Activated CD4-positive, CD25-positive, alpha-beta regulatory T cell (primary cell): Measurements from ENCODE around the gene CD53.
A peak's percentile ranks its signal among the peaks of the same experiment; 100 is the strongest.
"Not testable (repeated sequence)": the region's sequence is repeated elsewhere in the genome, so short reads cannot be mapped to it uniquely, and the experiment has no call there.

ENCODE experiments used
- DNase-seq, 4 experiments: peaks; one replicate each; lab custom pipeline; 2025; lab: John Stamatoyannopoulos, UW

CD53 gene

GRCh38 chr1:110872745-110873720 is at the start of gene CD53:
CD53 (plus strand) TSS chr1:110873148; CDS start chr1:110891409, 18,261 bp downstream.
- DNase-seq, result peak in 2 of 4 experiments; percentile 12 to 21

- DNase-seq, result no peak
Measured at GRCh38 chr1:110824192-110824591, 48.8 kb upstream of the CD53 start.

DNA sequence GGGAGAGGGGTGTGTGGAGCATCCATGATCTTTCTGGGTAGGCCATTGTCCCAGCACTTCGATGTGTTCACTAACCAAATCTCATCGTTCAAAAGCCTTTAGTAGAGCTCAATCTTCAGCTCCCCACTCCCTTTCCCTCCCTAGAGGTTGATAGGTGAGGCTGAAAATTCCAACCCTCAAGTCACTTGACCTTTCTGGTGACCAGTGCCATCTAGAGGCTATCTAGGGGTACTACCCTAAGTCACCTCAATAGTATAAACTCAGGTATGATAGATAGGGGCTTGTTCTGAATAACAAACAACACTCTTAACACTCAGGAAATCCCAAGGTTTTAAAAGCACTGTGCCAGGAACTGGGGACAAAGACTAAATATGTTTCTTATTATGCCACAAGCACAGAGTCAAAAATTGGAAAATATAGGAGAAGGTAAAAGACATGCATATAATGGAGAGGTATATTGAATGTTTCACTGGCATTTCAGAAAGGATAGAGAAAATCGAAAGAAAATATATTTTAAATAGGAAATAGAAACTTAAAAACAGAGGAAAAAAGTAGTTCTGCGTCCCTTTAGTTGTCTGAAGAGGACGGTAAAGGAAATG is 42.9 kb upstream of the CD53 start:
- DNase-seq, result peak in 1 of 4 experiments; percentile 1

GRCh38 chr1:110833779-110834178 is 39.2 kb upstream of the CD53 start:
- not testable (repeated sequence) for DNase-seq

- no peak for DNase-seq
Measured at GRCh38 chr1:110846861-110847260, 26.1 kb upstream of the CD53 start.

DNA sequence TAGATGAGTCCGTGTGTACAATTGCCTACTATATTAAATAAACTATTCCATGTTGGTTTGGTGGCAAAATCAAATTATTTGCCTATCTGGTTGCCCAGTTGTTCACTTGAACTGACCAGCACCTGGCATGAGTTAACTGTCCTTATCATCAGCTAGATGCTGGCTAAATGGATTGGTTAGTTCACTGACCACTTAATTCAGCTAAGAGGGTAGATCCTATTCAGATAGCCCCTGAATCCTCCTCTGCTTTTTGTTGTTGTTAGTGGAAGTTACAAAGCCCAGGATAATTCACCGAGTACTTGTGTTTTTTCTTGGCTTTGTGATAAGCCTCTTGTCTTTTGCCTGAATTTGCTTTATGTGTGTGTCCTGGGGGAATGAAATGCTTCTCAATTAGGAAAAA is 22.8 kb upstream of the CD53 start:
- no peak for DNase-seq

DNA sequence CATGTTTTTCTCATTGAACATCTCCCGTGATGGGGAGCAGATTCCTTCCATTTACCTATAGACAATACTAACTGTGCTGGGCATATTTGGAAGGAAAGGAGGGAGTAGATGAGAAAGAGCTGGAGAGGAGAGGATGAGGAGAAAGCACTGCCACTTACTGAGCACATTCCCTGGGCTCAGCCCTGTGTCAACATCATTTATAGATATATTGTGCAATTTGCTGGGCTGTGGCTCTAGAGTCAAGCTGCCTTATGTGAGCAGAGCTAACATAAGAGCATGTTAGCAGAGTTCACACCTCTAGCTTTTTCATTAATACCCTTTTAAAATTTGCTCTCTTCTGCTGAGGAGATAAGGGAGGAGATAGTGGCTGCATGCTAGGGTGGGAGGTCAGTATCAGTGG is 22.3 kb upstream of the CD53 start:
- no peak for DNase-seq

- no peak for DNase-seq
Measured at GRCh38 chr1:110853135-110853534, 19.8 kb upstream of the CD53 start.

DNA sequence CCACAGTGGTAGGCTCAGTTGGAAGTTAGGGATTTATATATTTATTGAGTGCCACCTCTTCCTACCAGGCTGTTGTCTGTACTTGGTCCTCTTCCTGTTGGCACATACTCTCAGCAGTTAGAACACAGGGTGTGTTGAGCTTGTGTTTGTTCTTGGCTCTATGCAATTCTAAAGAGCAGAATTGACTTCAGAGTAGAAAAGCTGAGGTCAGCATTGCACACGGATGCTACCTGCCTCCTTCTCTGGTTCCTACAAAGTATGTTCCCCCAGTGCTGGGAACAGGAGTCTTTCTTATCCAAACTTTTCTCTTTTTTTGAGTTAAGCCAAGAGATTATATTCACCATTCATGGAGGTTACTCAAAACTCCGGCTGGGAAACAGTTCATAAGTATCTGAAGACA is 16.5 kb upstream of the CD53 start:
- DNase-seq, result no peak

GRCh38 chr1:110857964-110858948 is 14.7 kb upstream of the CD53 start:
- no peak for DNase-seq

GRCh38 chr1:110859062-110859461 is 13.9 kb upstream of the CD53 start:
- DNase-seq, result no peak

DNA sequence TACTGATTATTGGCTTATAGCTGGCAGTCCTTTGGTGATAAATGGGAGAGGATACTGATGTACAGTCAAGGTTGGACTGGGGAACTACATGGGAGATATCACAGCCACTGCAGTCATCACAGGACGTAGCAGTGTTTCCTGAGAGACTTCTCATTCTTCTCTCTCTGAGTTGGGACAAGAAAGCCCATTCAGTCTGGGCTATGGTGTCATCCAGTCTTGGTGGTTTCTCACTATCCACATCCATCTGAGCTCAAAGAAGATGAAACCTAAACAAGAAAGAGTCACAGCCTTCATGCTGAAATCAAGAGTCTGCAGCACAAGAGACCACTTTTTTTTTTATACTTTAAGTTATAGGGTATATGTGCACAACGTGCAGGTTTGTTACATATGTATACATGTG is 12.8 kb upstream of the CD53 start:
- no peak for DNase-seq

DNA sequence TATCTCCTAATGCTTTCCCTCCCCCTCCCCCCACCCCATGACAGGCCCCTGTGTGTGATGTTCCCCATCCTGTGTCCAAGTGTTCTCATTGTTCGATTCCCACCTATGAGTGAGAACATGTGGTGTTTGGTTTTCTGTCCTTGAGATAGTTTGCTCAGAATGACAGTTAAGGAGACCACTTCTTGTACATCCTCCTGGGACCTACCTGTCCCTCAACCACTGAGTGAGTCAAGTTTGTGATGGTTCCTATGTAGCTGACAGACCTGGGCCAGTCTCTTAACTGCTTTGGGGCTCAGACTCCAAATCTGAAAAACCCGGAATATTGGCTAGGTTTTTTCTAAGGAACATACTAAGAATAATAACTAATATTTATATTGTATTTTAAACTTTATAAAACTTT is 12.3 kb upstream of the CD53 start:
- not testable (repeated sequence) for DNase-seq

GRCh38 chr1:110861942-110862341 is 11.0 kb upstream of the CD53 start:
- not testable (repeated sequence) for DNase-seq

- DNase-seq, result no peak
Measured at GRCh38 chr1:110864287-110864686, 8.7 kb upstream of the CD53 start.

DNA sequence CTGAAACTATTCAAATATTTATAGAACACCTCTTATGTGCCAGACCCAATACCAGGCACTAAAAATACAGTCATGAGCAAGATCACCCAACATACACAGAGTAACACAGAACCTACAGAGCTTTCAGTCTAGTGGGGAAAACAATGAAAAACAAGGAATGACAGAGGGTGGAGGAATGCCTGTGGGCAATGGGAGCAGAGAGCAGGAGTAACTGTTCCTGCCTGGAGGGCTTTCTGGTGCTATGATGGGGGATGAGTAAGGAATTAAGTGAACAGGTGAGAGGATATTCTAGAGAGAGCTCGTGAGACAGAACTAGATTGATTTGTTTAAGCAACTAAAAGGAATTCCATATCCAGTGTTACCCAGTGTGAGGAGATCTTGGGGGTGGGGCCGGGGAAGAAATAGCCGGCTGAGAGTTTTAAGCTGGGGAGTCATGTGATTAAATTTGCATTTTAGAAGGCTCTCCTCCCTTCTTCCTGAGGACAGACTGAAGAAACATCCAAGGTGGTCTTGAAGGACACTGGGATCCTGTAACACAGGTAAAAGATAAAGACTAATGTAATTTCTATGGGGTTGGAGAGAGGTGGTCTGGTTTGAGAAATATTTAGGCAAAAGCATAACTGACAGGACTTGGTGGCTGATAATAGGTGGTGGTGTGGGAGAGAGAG is 2.1 kb upstream of the CD53 start:
- DNase-seq, result no peak

DNA sequence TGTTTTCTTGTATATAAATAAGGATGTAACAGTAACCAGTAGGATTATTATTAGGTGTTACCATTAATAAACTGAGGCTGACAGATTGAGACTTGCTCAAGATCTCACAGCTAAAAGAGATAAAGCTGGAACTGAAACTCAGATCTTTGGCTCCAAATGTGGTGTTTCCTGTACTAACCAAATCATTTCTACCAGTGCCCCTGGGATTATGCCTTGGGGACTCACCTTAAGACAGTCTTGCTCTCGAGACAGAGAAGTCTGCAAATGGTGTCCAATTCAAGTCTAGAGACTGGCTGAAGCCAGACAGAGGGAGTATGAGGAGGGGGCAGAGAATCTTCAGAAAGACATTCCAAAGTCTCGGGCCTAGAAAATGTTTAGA is 593 bp upstream of the CD53 start:
- DNase-seq, result no peak

GRCh38 chr1:110873856-110874255 is 908 bp downstream of the CD53 start:
- no peak for DNase-seq

DNA sequence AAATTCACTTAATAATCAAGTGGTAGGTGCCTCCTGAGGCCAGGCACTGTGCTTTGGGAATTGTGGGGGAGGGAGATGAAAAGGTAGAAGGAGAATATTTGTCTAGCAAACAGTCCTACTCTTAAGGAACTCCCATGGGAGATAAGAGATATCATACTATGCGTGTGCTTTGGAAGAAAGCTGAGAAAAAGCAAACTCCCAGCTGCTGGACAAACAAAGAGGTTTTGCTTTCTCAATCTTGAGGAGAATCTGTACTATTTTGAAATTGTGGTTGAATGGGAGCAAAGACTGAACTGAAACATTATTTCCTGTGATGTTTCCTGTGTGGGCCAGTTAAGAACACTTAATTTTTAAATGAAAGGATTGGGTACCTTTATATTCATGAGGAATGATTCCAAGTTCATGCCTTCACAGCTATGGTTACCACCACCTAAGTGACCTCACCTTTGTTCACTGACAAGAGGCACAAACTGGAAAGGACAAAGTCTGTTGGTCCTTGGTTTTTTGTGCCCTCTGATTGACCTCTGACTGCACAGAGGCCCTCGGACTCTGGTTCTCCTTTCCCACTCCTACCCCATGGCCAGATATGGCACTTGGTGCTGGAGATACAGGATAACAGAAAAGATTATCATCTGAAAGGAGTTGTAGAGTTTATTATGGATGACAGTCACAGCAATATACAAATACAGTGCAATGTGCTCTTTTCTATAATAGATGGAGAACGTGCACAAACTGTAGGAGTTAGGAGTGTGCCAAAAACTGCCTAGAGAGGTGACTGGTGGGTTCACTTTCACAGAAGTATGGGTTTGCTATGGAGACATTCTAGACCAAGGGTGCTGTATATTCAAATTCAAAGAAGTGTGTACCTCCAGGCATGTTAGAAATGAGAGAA is 1.6 kb downstream of the CD53 start:
- no peak for DNase-seq

GRCh38 chr1:110875216-110875731 is 2.3 kb downstream of the CD53 start:
- DNase-seq, result peak in 2 of 4 experiments; percentile 24 to 34
